ENCODE measurements around the gene CISD3. TPM values are rescaled to one million over a fixed set of nuclear protein-coding genes. Genes with fewer than 3 reads are reported as not detected.

Gene CISD3
- total and polyA plus RNA-seq, 8 donors: 27.5 to 44.3 (median 30.9) TPM

DNA sequence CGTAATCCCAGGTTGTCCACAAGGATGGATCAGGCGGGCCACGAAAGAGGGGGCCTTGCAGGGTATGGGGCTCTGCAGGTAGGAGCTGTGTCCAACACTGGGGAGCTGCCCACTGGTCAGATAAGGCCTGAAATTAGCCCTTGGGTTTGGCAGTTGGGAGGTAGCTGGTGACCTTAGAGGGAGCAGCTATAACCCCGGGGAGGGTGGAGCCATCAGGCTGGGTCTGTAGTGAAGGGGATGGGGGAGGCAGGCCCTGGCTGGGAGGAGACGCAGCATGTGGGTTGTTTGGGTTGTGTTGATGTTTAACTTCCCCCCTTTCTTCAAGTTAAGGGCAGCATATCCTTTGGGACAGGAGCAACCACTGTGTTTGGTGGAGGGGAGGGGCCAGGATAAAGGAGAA lies 19.2 kb upstream of the CISD3 start:
- TF ChIP-seq, protein P1, sequence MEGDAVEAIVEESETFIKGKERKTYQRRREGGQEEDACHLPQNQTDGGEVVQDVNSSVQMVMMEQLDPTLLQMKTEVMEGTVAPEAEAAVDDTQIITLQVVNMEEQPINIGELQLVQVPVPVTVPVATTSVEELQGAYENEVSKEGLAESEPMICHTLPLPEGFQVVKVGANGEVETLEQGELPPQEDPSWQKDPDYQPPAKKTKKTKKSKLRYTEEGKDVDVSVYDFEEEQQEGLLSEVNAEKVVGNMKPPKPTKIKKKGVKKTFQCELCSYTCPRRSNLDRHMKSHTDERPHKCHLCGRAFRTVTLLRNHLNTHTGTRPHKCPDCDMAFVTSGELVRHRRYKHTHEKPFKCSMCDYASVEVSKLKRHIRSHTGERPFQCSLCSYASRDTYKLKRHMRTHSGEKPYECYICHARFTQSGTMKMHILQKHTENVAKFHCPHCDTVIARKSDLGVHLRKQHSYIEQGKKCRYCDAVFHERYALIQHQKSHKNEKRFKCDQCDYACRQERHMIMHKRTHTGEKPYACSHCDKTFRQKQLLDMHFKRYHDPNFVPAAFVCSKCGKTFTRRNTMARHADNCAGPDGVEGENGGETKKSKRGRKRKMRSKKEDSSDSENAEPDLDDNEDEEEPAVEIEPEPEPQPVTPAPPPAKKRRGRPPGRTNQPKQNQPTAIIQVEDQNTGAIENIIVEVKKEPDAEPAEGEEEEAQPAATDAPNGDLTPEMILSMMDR (IDR thresholded peaks at IDR 0.05): no peak
- WGBS, 2 donors: 68 to 70% methylated on average over 5 of the region's 5 CpGs
- Histone ChIP-seq H3K4me3 (no peak overlapping the region), H3K27me3 (no peaks in the 10 kb centered on the region), H3K9me3 (no peaks in the 10 kb centered on the region), H3K27ac (no peak overlapping the region), H3K36me3 (peaks cover 0 to 11% (median 6%) of the 10 kb centered on the region in 3 donors), H3K4me1 (peaks cover 0 to 5% (median 5%) of the 10 kb centered on the region in 3 donors)
- DNase-seq (no peak), FAIRE-seq (no peak), ATAC-seq (no peak)
- intact Hi-C loops (cut with DNase I): no loop called here

DNA sequence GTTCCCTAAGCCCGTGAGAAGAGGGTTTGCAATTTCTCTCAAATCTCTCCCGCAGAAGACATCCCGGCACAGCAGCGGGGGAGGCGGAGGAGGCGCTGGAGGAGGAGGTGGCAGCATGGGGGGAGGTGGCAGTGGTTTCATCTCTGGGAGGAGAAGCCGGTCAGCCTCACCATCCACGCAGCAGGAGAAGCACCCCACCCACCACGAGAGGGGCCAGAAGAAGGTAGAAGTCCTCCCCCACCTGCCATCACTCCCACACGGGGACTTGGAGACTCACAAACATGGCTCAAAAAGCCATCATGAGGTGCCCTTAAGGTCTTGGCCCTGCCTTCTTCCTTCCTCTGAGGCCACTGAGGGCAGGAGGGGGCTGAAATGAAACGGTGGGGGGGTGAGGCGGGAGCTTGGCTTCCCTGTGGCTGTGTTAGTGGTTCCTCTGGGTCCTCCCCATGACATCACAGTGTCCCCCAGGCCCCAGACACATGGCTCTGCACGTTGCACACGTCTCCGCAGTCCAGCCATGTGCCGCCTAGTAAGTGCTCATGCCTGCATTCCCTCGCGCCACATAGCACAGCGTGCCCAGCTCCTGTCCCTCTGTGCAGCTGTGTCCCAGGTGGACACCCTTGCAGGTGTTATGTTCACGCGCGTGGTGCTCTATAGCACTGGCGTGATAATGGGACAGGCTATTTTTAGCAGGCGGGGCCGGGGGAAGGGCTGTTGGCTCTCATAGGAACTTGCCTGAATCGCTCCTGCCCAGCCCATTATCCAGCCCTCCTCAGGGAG lies 18.2 kb upstream of the CISD3 start:
- peak in 3 of 4 donors; percentile 45 to 68 (median 67) for ATAC-seq
- 53 to 60% methylated on average over 26 of the region's 26 CpGs for whole genome bisulfite sequencing, 2 donors

DNA sequence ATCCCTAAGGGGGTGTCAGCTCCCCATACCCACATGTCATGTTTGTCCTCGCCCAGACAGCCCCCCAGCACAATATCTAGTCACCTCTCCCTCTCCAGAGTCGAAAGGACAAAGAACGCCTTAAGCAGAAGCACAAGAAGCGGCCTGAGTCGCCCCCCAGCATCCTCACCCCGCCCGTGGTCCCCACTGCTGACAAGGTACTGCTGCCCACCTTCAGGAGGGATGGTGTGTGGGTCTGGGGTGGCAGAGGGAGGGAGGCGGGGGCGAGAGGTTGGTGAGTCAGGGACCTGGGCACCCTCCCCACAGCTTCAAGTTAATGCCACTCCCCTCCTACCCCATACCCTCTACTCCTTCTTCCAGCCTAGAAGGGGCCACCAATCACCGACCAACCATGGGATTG lies 17.5 kb upstream of the CISD3 start:
- TF ChIP-seq, protein P1 (IDR thresholded peaks at IDR 0.05): no peak
- FAIRE-seq: no peak
- Histone ChIP-seq H3K4me3 (no peak overlapping the region), H3K9me3 (no peaks in the 10 kb centered on the region), H3K27me3 (no peaks in the 10 kb centered on the region), H3K4me1 (peaks cover 0 to 5% (median 0%) of the 10 kb centered on the region in 3 donors), H3K36me3 (peaks cover 0 to 21% (median 16%) of the 10 kb centered on the region in 3 donors), H3K27ac (no peak overlapping the region)
- ATAC-seq: no peak
- intact Hi-C loops (cut with DNase I): no loop called here
- DNase-seq: no peak
- 92 to 94% methylated on average over 10 of the region's 10 CpGs for WGBS, 2 donors

More for the DNA sequence above, 18.2 kb upstream of the CISD3 start:
- no peak overlapping the region for H3K27ac ChIP-seq
- peaks cover 0 to 21% (median 16%) of the 10 kb centered on the region in 3 donors for H3K36me3 ChIP-seq
- H3K4me3 ChIP-seq: no peak overlapping the region
- H3K27me3 ChIP-seq: no peaks in the 10 kb centered on the region
- peaks cover 0 to 5% (median 3%) of the 10 kb centered on the region in 3 donors for H3K4me1 ChIP-seq
- FAIRE-seq: no peak
- peak in 2 of 6 donors; percentile 44 to 69 for DNase-seq
- intact Hi-C loops (cut with DNase I): no loop called here
- TF ChIP-seq, protein P1 (IDR thresholded peaks at IDR 0.05): no peak
- no peaks in the 10 kb centered on the region for H3K9me3 ChIP-seq

GRCh38 chr17:38713456-38714075 lies 16.6 kb upstream of the CISD3 start:
- Histone ChIP-seq H3K4me1 (peaks cover 0 to 5% (median 0%) of the 10 kb centered on the region in 3 donors), H3K36me3 (peaks cover 0 to 21% (median 16%) of the 10 kb centered on the region in 3 donors), H3K27ac (no peak overlapping the region), H3K4me3 (no peak overlapping the region), H3K9me3 (no peaks in the 10 kb centered on the region), H3K27me3 (no peaks in the 10 kb centered on the region)
- ATAC-seq (no peak), DNase-seq (no peak), FAIRE-seq (no peak)
- TF ChIP-seq, protein P1 (IDR thresholded peaks at IDR 0.05): no peak
- intact Hi-C loops (cut with DNase I): no loop called here
- WGBS, 2 donors: 76 to 80% methylated on average over 11 of the region's 11 CpGs

All from pancreas (tissue), 10 donors.